A549 (cell line): ENCODE measurements around the gene NEBL. TPM values are rescaled to one million over a fixed set of nuclear protein-coding genes. Genes with fewer than 3 reads are reported as not detected.

Experiments
- ATAC-seq, 2 experiments: fragments of 200-7000 bp in 1 of 2; fragments of >200 bp in 1 of 2; cut with Nextera tagmentation in 1 of 2; cut with Tn5 transposase in 1 of 2; 3 replicates each; pipeline versions ENCODE4 v1.8.0 to v1.9.1; 2018 to 2020; ENCODE audit warnings: mild to moderate bottlenecking in 1 of 2, moderate library complexity in 1 of 2
- CTCF ChIA-PET: fragments of 300-600 bp; sonication (Branson Sonifier 250); formaldehyde crosslinking; extraction: SDS; loops from one replicate; lab custom pipeline; 2021; ENCODE audit warnings: antibody characterized with exemption, inconsistent platforms; lab: Yijun Ruan, JAX
- POLR2A ChIA-PET: fragments of 350-600 bp; formaldehyde crosslinking; extraction: SDS; loops from one replicate; lab custom pipeline; 2021; ENCODE audit warnings: antibody characterized with exemption, inconsistent platforms; lab: Yijun Ruan, JAX
- DNase-seq, 2 experiments: peaks; one replicate each; pipeline versions ENCODE4 v3.0.0 to v3.0.0-alpha.2; 2011 to 2016; ENCODE audit warnings: low read depth in 1 of 2, low spot score in 1 of 2
- FAIRE-seq: peaks from 2 replicates; lab custom pipeline; 2011; peaks lifted over from hg19 to GRCh38; lab: Jason Lieb, UNC
- H3K27ac ChIP-seq, 2 experiments: fragments of >200 bp; sonication (Bioruptor Twin); formaldehyde crosslinking; 3 replicates each; pipeline ENCODE4 v1.5.1; 2016 to 2017
- H3K4me1 ChIP-seq: fragments of >200 bp; sonication (Bioruptor Twin); formaldehyde crosslinking; 3 replicates; pipeline ENCODE4 v1.6.1; 2016
- H3K4me2 ChIP-seq: fragments of >200 bp; sonication (Bioruptor Twin); formaldehyde crosslinking; 3 replicates; pipeline ENCODE4 v1.6.1; 2016
- H3K4me3 ChIP-seq: fragments of >200 bp; sonication (Bioruptor Twin); formaldehyde crosslinking; 3 replicates; pipeline ENCODE4 v1.5.1; 2016
- H3K9me3 ChIP-seq: fragments of >200 bp; sonication (Bioruptor Twin); formaldehyde crosslinking; 3 replicates; pipeline ENCODE4 v1.6.1; 2016
- FOSL2 ChIP-seq, 2 experiments: fragments of 450-650 bp in 1 of 2; fragments of >200 bp in 1 of 2; sonication (Bioruptor Twin) in 1 of 2; formaldehyde crosslinking; IDR thresholded peaks; 2 replicates each; pipeline versions ENCODE4 v1.5.0 to v1.6.1; 2016 to 2020; ENCODE audit warnings: mild to moderate bottlenecking in 1 of 2, moderate library complexity in 1 of 2
- JUN ChIP-seq, 2 experiments: fragments of >200 bp; sonication (Bioruptor Twin); formaldehyde crosslinking; IDR thresholded peaks; 2 replicates in 1 of 2; 3 replicates in 1 of 2; pipeline ENCODE4 v1.6.1; 2016 to 2017
- RAD21 ChIP-seq, 2 experiments: fragments of >200 bp in 1 of 2; sonication (Bioruptor Twin) in 1 of 2; formaldehyde crosslinking in 1 of 2; IDR thresholded peaks in 1 of 2; conservative IDR thresholded peaks in 1 of 2; 2 replicates in 1 of 2; 3 replicates in 1 of 2; pipeline ENCODE4 v1.6.1; 2012 to 2018; ENCODE audit warnings: inconsistent platforms in 1 of 2
- RNF2 ChIP-seq: fragments of 200-600 bp; sonication (generic); IDR thresholded peaks from 2 replicates; pipeline ENCODE4 v1.6.1; 2016; ENCODE audit warnings: low read depth, mild to moderate bottlenecking, antibody characterized with exemption, moderate library complexity, borderline replicate concordance
- WGBS: methylation state at CpG from one replicate; pipeline ENCODE4 v1.1.6; 2017; ENCODE audit errors: missing lambda C conversion rate; 5-methylcytosine and 5-hydroxymethylcytosine counted together
- polyA plus RNA-seq, 4 experiments: library from polyadenylated mRNA; depleted of rRNA in 3 of 4; stranded (reverse); fragments of >200 nt; fragmentation: RNase III in 1 of 4; extraction: RNeasy Plus Mini Kit Qiagen cat#74134 plus additional on column Dnase treatment in 1 of 4; gene quantifications; 2 replicates in 3 of 4; 3 replicates in 1 of 4; pipeline ENCODE4 v1.2.3, GENCODE V29; 2011 to 2017
- TF ChIP-seq, protein P1 (sequence below): IDR thresholded peaks from 2 replicates; pipeline ENCODE4 v1.6.1; 2012; ENCODE audit warnings: low read depth, borderline replicate concordance
- TF ChIP-seq, protein P2 (sequence below): fragments of 150-350 bp; IDR thresholded peaks from 2 replicates; pipeline ENCODE4 v1.6.1; 2014; ENCODE audit warnings: low read depth, mild to moderate bottlenecking, low read length
- TF ChIP-seq, protein P3 (sequence below): IDR thresholded peaks from 2 replicates; pipeline ENCODE4 v1.6.1; 2012
- TF ChIP-seq, protein P4 (sequence below): fragments of >200 bp; sonication (Bioruptor Twin); formaldehyde crosslinking; IDR thresholded peaks from 3 replicates; pipeline ENCODE4 v1.5.1; 2016
- TF ChIP-seq, protein P5 (sequence below): fragments of 200-600 bp; sonication (generic); IDR thresholded peaks from 2 replicates; pipeline ENCODE4 v1.6.1; 2016; ENCODE audit warnings: antibody characterized with exemption, mild to moderate bottlenecking, moderate library complexity
- TF ChIP-seq, protein P6 (sequence below): fragments of 250-450 bp; sonication (Bioruptor Pico); IDR thresholded peaks from 2 replicates; pipeline ENCODE4 v1.5.0; 2020; ENCODE audit warnings: low read depth, mild to moderate bottlenecking, moderate library complexity

NEBL gene
- polyA plus RNA-seq, 2 of the 4 experiments (the other 2 are of a cell fraction): 13.0 to 33.8 TPM

DNA sequence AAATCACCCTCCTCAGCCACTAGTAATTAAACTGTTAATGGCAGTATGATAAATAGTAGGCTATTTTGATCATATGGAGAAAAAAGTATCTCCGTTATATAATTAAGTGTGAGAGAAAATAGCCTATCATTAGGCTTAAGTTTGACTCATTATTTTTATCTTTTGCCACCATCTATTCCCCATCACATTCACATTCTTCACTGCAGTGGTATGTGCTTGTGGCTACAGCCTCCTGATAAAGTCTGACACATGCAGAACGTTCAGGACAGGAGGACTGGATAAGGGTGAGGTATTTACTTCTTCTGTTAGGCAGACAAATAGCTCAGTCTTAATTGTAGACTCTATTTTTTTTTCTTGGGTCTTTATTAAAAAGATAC, 5.8 kb downstream of the NEBL start:
- DNase-seq (no peak), ATAC-seq (no peak)
- CTCF ChIA-PET: no interaction called here

DNA sequence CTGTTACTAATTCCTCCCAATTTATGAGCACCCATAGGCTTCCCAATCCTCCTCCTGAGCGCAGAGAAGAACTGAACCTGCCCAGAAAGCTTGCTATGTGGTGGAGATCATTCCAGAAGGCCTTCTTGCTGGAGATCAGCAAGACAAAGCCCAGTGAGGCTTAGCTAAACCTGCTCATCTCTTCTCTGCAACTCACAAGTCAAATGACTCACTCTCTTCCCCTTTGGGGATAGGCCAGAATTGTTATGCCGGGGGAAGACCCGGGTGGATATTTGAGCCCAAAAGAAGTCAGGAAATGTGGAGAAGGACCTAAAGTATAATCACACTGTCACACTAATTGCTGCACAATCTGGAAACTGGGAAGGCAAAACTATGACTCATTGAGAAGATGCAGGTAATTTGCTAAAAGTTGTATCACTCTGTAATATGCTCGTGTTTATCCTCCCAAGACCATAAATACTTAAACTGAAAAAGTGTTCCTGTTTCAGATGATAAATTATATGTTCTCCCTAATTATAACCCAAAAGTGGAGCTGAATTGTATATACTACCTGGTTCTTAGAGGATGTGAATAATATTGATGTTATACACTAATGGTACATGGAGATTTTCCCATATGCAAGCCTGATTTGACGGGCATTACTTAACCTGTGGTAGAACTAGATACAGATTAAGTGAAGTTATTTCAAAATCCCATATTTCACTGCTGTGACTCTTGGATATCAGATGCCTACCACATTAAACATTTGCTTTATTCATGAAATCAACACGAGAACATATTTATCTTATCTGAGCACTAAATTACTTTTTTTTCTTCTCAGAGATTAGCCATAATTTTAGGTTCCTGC, 6.4 kb downstream of the NEBL start:
- Histone ChIP-seq H3K4me2 (no peak overlapping the region), H3K4me3 (no peak overlapping the region), H3K9me3 (no peaks in the 10 kb centered on the region), H3K4me1 (peaks cover 3% of the 10 kb centered on the region; the same call in 1 of the 3 replicates), H3K27ac (no peak overlapping the region)
- ATAC-seq: no peak
- CTCF ChIA-PET: no interaction called here
- no peak for FAIRE-seq
- WGBS: 82% methylated on average over 6 of the region's 6 CpGs
- POLR2A ChIA-PET: no interaction called here
- no peak for DNase-seq
- TF ChIP-seq, protein P1, sequence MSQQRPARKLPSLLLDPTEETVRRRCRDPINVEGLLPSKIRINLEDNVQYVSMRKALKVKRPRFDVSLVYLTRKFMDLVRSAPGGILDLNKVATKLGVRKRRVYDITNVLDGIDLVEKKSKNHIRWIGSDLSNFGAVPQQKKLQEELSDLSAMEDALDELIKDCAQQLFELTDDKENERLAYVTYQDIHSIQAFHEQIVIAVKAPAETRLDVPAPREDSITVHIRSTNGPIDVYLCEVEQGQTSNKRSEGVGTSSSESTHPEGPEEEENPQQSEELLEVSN: no peak
- TF ChIP-seq FOSL2 (IDR thresholded peaks at IDR 0.05): no peak
- TF ChIP-seq FOSL2 (CRISPR knock-in tag; IDR thresholded peaks at IDR 0.05): peak; percentile 26; the same call in 1 of the 2 replicates

More for the DNA sequence above, 5.8 kb downstream of the NEBL start:
- TF ChIP-seq, protein P2, sequence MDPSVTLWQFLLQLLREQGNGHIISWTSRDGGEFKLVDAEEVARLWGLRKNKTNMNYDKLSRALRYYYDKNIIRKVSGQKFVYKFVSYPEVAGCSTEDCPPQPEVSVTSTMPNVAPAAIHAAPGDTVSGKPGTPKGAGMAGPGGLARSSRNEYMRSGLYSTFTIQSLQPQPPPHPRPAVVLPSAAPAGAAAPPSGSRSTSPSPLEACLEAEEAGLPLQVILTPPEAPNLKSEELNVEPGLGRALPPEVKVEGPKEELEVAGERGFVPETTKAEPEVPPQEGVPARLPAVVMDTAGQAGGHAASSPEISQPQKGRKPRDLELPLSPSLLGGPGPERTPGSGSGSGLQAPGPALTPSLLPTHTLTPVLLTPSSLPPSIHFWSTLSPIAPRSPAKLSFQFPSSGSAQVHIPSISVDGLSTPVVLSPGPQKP: no peak
- TF ChIP-seq, protein P3, sequence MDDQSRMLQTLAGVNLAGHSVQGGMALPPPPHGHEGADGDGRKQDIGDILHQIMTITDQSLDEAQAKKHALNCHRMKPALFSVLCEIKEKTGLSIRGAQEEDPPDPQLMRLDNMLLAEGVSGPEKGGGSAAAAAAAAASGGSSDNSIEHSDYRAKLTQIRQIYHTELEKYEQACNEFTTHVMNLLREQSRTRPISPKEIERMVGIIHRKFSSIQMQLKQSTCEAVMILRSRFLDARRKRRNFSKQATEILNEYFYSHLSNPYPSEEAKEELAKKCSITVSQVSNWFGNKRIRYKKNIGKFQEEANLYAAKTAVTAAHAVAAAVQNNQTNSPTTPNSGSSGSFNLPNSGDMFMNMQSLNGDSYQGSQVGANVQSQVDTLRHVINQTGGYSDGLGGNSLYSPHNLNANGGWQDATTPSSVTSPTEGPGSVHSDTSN: no peak
- TF ChIP-seq RNF2: no peak
- no peak for TF ChIP-seq RAD21 (conservative IDR thresholded peaks at IDR 0.05 in 1 of 2, IDR thresholded peaks at IDR 0.05 in 1 of 2)
- TF ChIP-seq, protein P4, sequence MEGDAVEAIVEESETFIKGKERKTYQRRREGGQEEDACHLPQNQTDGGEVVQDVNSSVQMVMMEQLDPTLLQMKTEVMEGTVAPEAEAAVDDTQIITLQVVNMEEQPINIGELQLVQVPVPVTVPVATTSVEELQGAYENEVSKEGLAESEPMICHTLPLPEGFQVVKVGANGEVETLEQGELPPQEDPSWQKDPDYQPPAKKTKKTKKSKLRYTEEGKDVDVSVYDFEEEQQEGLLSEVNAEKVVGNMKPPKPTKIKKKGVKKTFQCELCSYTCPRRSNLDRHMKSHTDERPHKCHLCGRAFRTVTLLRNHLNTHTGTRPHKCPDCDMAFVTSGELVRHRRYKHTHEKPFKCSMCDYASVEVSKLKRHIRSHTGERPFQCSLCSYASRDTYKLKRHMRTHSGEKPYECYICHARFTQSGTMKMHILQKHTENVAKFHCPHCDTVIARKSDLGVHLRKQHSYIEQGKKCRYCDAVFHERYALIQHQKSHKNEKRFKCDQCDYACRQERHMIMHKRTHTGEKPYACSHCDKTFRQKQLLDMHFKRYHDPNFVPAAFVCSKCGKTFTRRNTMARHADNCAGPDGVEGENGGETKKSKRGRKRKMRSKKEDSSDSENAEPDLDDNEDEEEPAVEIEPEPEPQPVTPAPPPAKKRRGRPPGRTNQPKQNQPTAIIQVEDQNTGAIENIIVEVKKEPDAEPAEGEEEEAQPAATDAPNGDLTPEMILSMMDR: no peak
- TF ChIP-seq, protein P5, sequence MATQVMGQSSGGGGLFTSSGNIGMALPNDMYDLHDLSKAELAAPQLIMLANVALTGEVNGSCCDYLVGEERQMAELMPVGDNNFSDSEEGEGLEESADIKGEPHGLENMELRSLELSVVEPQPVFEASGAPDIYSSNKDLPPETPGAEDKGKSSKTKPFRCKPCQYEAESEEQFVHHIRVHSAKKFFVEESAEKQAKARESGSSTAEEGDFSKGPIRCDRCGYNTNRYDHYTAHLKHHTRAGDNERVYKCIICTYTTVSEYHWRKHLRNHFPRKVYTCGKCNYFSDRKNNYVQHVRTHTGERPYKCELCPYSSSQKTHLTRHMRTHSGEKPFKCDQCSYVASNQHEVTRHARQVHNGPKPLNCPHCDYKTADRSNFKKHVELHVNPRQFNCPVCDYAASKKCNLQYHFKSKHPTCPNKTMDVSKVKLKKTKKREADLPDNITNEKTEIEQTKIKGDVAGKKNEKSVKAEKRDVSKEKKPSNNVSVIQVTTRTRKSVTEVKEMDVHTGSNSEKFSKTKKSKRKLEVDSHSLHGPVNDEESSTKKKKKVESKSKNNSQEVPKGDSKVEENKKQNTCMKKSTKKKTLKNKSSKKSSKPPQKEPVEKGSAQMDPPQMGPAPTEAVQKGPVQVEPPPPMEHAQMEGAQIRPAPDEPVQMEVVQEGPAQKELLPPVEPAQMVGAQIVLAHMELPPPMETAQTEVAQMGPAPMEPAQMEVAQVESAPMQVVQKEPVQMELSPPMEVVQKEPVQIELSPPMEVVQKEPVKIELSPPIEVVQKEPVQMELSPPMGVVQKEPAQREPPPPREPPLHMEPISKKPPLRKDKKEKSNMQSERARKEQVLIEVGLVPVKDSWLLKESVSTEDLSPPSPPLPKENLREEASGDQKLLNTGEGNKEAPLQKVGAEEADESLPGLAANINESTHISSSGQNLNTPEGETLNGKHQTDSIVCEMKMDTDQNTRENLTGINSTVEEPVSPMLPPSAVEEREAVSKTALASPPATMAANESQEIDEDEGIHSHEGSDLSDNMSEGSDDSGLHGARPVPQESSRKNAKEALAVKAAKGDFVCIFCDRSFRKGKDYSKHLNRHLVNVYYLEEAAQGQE: no peak
- TF ChIP-seq, protein P6, sequence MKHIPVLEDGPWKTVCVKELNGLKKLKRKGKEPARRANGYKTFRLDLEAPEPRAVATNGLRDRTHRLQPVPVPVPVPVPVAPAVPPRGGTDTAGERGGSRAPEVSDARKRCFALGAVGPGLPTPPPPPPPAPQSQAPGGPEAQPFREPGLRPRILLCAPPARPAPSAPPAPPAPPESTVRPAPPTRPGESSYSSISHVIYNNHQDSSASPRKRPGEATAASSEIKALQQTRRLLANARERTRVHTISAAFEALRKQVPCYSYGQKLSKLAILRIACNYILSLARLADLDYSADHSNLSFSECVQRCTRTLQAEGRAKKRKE (CRISPR knock-in tag): no peak
- no peak for TF ChIP-seq JUN (IDR thresholded peaks at IDR 0.05)
- WGBS: 47% methylated on average over 2 of the region's 2 CpGs
- Histone ChIP-seq H3K4me1 (no peaks in the 10 kb centered on the region), H3K4me2 (no peak overlapping the region), H3K4me3 (no peak overlapping the region), H3K9me3 (no peaks in the 10 kb centered on the region), H3K27ac (no peak overlapping the region)
- no peak for FAIRE-seq
- POLR2A ChIA-PET: no interaction called here
